ENCODE results near the gene NETO1.

Gene NETO1

DNA sequence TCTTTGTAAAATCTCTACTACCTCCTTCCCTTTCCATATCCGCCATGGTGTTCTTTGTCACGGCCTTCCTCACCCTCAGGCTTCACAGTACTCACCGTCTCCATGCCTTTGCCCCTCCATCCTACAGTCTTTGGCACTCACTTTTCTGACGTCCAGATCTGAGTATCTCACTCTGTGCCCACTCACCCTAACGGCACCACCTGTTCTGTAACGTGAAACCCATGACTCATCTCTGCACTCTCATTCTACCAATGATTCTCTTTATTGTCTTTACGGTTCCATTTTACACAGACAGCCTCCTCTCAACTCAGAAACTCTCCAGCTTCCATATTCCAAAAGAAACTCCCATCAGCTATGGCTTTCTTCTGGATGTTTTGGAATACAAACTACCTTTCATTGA, 56.7 kb downstream of the NETO1 start:
- no peak overlapping the region for H3K27ac ChIP-seq
- CTCF ChIA-PET: no interaction called here
- TF ChIP-seq, protein P1, sequence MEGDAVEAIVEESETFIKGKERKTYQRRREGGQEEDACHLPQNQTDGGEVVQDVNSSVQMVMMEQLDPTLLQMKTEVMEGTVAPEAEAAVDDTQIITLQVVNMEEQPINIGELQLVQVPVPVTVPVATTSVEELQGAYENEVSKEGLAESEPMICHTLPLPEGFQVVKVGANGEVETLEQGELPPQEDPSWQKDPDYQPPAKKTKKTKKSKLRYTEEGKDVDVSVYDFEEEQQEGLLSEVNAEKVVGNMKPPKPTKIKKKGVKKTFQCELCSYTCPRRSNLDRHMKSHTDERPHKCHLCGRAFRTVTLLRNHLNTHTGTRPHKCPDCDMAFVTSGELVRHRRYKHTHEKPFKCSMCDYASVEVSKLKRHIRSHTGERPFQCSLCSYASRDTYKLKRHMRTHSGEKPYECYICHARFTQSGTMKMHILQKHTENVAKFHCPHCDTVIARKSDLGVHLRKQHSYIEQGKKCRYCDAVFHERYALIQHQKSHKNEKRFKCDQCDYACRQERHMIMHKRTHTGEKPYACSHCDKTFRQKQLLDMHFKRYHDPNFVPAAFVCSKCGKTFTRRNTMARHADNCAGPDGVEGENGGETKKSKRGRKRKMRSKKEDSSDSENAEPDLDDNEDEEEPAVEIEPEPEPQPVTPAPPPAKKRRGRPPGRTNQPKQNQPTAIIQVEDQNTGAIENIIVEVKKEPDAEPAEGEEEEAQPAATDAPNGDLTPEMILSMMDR (conservative IDR thresholded peaks at IDR 0.05; ENCODE audit: low read depth): no peak
- DNase-seq (ENCODE audit: low spot score): no peak
- POLR2A ChIA-PET (ENCODE audit: low non-redundant PET): no interaction called here

DNA sequence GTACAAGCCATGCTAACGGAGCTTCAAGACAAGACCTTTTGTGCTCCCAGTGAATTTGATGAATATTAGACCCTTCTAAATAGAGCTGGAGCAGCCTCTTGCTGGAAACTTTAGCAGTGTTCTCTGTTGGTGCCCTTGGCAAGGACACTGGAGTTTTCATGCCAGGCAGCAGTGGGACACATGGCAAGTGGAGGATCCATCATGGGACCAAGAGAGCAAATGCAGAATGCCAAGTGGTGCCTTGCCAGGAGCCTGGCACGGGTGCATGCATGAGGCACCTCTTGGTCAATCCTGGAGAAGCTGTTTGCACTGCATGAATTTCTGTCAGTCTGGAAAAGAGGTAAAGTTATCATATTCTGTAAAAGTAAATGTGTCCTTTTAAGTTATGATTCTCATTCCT, 59.1 kb downstream of the NETO1 start:
- TF ChIP-seq, protein P1 (conservative IDR thresholded peaks at IDR 0.05; ENCODE audit: low read depth): no peak
- DNase-seq (ENCODE audit: low spot score): no peak
- H3K27ac ChIP-seq: no peak overlapping the region
- ChIA-PET CTCF (no interaction called here), POLR2A (ENCODE audit: low non-redundant PET) (no interaction called here)

DNA sequence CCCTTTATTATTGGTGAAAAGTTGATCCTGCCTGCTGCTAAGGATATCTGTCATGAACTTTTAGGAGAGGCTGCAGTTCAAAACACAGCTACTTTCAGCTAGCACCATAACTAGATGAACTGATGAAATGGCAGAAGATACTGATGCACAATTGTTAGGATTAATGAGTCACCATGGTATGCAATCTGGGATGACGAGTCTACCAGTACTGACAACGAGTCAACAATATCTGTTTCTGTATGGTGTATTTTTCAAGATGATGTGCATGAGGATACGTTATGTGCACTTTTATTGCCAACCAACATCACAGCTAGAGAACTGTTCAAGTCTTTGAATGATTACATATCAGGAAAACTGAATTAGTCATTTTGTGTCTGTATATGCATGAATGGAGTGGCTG, 68.7 kb downstream of the NETO1 start:
- no peak overlapping the region for H3K27ac ChIP-seq
- TF ChIP-seq, protein P1 (conservative IDR thresholded peaks at IDR 0.05; ENCODE audit: low read depth): no peak
- DNase-seq (ENCODE audit: low spot score): peak; percentile 1
- POLR2A ChIA-PET (ENCODE audit: low non-redundant PET): no interaction called here
- CTCF ChIA-PET: no interaction called here

DNA sequence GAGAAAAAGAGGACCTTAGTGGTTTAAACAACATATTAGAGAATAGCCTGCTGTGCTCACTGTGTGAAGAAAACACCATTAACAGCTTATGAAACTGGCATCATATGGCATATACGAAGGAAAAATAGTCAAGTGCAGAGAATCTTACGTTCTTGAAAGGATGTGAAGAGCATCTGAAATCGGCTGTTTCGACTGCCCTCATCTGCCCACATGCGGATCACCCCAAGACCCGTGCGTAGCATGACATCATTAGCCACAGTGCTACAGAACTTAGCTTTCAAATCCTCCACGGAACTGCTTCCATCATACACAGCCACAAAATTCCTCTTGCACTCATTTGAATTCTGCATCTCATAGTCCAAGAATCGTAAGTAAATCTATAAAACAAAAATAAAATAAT, 84.3 kb downstream of the NETO1 start:
- ChIA-PET CTCF (no interaction called here), POLR2A (ENCODE audit: low non-redundant PET) (no interaction called here)
- H3K27ac ChIP-seq: no peak overlapping the region
- TF ChIP-seq, protein P1 (conservative IDR thresholded peaks at IDR 0.05; ENCODE audit: low read depth): no peak
- no peak for DNase-seq (ENCODE audit: low spot score)

DNA sequence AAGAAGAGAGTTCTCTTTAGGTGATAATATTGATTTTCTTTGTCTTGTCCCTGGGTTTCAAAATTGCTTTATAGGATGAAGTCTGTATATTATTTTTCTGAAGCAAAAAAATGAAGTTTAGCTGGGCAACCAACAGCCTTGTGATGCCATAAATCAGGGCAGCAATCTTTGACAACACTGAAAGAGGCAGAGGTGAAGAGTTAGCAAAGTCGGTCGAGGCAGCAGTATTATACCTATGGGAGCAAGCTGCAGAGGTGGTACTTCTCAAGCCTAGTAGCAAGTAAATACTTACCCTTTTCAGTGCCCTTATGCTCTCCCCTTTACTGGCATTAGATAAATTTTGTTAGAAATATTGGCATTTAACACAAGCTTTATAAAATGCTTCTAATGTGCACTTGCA, 92.9 kb downstream of the NETO1 start:
- H3K27ac ChIP-seq: no peak overlapping the region
- TF ChIP-seq, protein P1 (conservative IDR thresholded peaks at IDR 0.05; ENCODE audit: low read depth): no peak
- DNase-seq (ENCODE audit: low spot score): no peak
- ChIA-PET POLR2A (ENCODE audit: low non-redundant PET) (no interaction called here), CTCF (no interaction called here)

DNA sequence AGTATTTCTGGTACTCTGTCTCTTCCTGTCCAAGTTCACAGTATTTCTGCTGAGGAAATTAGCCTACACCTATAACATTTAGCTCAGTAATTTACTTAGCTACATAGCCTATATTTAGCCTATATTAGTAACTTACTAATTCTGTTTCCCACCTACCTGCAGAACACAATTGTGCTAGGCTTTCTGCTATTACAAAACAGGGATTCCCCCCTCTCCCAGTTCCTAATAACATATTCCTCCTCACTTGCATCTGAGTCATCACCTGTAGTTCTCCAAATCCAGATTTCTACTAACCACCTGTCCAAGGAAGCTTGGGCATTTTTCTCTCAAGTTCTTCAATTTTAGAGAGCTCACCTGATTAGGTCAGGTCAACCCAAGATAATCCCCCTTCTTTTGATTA, 94.9 kb downstream of the NETO1 start:
- CTCF ChIA-PET: interaction anchor here (0.6 to 0.9 kb wide), 2 partner anchors 308 to 1190 kb away, joined by 3 to 5 read pairs; no protein-coding TSS in a partner anchor
- TF ChIP-seq, protein P1 (conservative IDR thresholded peaks at IDR 0.05; ENCODE audit: low read depth): no peak
- no peak for DNase-seq (ENCODE audit: low spot score)
- no peak overlapping the region for H3K27ac ChIP-seq
- POLR2A ChIA-PET (ENCODE audit: low non-redundant PET): no interaction called here

DNA sequence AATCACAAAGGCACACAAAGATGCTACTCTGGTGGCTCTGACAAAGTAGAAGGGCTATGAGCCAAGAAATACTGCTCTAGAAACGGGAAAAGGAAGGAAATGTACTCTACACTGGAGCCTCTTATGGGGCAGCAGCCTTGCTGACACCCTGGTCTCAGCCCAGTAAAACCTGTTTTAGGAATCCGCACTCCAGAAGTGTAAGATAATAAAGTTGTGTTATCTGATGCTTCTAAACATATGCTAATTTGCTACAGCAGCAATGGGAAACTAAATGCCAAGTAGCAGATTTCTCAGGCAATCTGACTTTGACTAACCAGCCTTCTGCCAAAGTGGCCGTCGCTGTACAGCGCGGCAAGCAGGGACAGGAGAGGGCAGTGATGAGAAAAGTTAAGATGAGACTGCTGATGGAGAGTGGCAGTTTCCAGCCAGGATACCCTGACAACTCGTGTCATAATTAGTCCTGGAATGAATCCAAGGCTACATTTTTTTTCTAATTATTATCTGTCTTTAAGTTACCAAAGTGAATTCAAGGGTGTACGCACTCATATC, 99.0 kb downstream of the NETO1 start:
- POLR2A ChIA-PET (ENCODE audit: low non-redundant PET): no interaction called here
- TF ChIP-seq, protein P1 (conservative IDR thresholded peaks at IDR 0.05; ENCODE audit: low read depth): no peak
- DNase-seq (ENCODE audit: low spot score): no peak
- no peak overlapping the region for H3K27ac ChIP-seq
- CTCF ChIA-PET: no interaction called here

Measured in RWPE1 (cell line).